ENCODE measurements around the gene MOAP1.
"Not testable (repeated sequence)": the region's sequence is repeated elsewhere in the genome, so short reads cannot be mapped to it uniquely, and the experiment has no call there.

DNA sequence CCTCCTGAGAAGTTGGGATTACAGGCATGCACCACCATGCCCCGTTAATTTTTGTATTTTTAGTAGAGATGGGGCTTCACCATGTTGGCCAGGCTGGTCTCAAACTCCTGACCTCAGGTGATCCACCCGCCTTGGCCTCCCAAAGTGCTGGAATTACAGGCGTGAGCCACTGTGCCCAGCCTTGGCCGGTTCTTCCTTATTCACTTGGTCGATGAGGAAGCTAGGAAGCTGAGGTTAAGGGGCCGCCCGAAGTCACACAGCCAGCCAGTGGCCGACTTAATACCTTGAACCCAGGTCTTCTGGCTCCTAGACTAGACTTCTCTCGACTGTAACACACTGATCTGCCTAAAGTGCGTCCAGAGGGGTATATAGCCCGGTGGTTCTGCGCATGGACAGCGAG lies 48.2 kb downstream of the MOAP1 start:
- TF ChIP-seq, protein P1, sequence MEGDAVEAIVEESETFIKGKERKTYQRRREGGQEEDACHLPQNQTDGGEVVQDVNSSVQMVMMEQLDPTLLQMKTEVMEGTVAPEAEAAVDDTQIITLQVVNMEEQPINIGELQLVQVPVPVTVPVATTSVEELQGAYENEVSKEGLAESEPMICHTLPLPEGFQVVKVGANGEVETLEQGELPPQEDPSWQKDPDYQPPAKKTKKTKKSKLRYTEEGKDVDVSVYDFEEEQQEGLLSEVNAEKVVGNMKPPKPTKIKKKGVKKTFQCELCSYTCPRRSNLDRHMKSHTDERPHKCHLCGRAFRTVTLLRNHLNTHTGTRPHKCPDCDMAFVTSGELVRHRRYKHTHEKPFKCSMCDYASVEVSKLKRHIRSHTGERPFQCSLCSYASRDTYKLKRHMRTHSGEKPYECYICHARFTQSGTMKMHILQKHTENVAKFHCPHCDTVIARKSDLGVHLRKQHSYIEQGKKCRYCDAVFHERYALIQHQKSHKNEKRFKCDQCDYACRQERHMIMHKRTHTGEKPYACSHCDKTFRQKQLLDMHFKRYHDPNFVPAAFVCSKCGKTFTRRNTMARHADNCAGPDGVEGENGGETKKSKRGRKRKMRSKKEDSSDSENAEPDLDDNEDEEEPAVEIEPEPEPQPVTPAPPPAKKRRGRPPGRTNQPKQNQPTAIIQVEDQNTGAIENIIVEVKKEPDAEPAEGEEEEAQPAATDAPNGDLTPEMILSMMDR (IDR thresholded peaks at IDR 0.05), result not testable (repeated sequence)
- TF ChIP-seq POLR2A, EP300 (IDR thresholded peaks at IDR 0.05): not testable (repeated sequence)

All from ovary (tissue), 3 donors.